Measurements from ENCODE around the gene NEK1.

GRCh38 chr4:169351872-169352271 is 260.5 kb downstream of the NEK1 start:
- TF ChIP-seq, protein P1, sequence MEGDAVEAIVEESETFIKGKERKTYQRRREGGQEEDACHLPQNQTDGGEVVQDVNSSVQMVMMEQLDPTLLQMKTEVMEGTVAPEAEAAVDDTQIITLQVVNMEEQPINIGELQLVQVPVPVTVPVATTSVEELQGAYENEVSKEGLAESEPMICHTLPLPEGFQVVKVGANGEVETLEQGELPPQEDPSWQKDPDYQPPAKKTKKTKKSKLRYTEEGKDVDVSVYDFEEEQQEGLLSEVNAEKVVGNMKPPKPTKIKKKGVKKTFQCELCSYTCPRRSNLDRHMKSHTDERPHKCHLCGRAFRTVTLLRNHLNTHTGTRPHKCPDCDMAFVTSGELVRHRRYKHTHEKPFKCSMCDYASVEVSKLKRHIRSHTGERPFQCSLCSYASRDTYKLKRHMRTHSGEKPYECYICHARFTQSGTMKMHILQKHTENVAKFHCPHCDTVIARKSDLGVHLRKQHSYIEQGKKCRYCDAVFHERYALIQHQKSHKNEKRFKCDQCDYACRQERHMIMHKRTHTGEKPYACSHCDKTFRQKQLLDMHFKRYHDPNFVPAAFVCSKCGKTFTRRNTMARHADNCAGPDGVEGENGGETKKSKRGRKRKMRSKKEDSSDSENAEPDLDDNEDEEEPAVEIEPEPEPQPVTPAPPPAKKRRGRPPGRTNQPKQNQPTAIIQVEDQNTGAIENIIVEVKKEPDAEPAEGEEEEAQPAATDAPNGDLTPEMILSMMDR (IDR thresholded peaks at IDR 0.05), result no peak
- no peak for TF ChIP-seq ZFX (IDR thresholded peaks at IDR 0.05; ENCODE audit: borderline replicate concordance)
